Tongue (tissue), 2 donors: ENCODE measurements around the gene PDRG1. TPM values are rescaled to one million over a fixed set of nuclear protein-coding genes. Genes with fewer than 3 reads are reported as not detected.

Experiments
- DNase-seq: peaks from one replicate; pipeline ENCODE4 v3.0.0-alpha.2; 2015
- total RNA-seq: library from RNA; depleted of rRNA; stranded (reverse); fragments of >200 nt; gene quantifications from one replicate; pipeline ENCODE4 v1.2.3, GENCODE V29; 2014

PDRG1 gene
- 6.5 TPM for total RNA-seq

- peak; percentile 99 for DNase-seq
Observed at GRCh38 chr20:31951530-31952453, at the start of gene PDRG1. PDRG1 (minus strand) TSS chr20:31952046; CDS start chr20:31951961, 85 bp downstream.

- DNase-seq: no peak
Observed at GRCh38 chr20:31998246-31998645, 46.4 kb upstream of the PDRG1 start.

GRCh38 chr20:31996996-31997395 lies 45.1 kb upstream of the PDRG1 start:
- DNase-seq: no peak

- no peak for DNase-seq
Observed at GRCh38 chr20:31992086-31992485, 40.2 kb upstream of the PDRG1 start.

- DNase-seq: no peak
Observed at GRCh38 chr20:31991339-31991705, 39.5 kb upstream of the PDRG1 start.

GRCh38 chr20:31990641-31991338 lies 38.9 kb upstream of the PDRG1 start:
- DNase-seq: no peak

- DNase-seq: no peak
Observed at GRCh38 chr20:31989030-31989645, 37.3 kb upstream of the PDRG1 start.

- no peak for DNase-seq
Observed at GRCh38 chr20:31988430-31989015, 36.7 kb upstream of the PDRG1 start.

GRCh38 chr20:31987744-31988143 lies 35.9 kb upstream of the PDRG1 start:
- DNase-seq: no peak

GRCh38 chr20:31984981-31985471 lies 33.2 kb upstream of the PDRG1 start:
- no peak for DNase-seq

GRCh38 chr20:31981784-31982183 lies 29.9 kb upstream of the PDRG1 start:
- DNase-seq: no peak

- no peak for DNase-seq
Observed at GRCh38 chr20:31979713-31980426, 28.0 kb upstream of the PDRG1 start.

GRCh38 chr20:31977080-31977479 lies 25.2 kb upstream of the PDRG1 start:
- no peak for DNase-seq

GRCh38 chr20:31975874-31976273 lies 24.0 kb upstream of the PDRG1 start:
- DNase-seq: no peak

GRCh38 chr20:31974951-31975487 lies 23.2 kb upstream of the PDRG1 start:
- no peak for DNase-seq

- DNase-seq: no peak
Observed at GRCh38 chr20:31974296-31974695, 22.4 kb upstream of the PDRG1 start.

GRCh38 chr20:31972471-31973021 lies 20.7 kb upstream of the PDRG1 start:
- DNase-seq: no peak

GRCh38 chr20:31969991-31970390 lies 18.1 kb upstream of the PDRG1 start:
- no peak for DNase-seq

- DNase-seq: peak; percentile 92
Observed at GRCh38 chr20:31968291-31969126, 16.7 kb upstream of the PDRG1 start.

- DNase-seq: no peak
Observed at GRCh38 chr20:31967830-31968249, 16.0 kb upstream of the PDRG1 start, which contains the start of gene XKR7. XKR7 (plus strand) TSS chr20:31968151; CDS start chr20:31968176, 25 bp downstream.
